ENCODE data around the gene ADGRG1.

ADGRG1 gene

GRCh38 chr16:57645691-57646387, 17.4 kb downstream of the ADGRG1 start:
- no peak for TF ChIP-seq CTCF (conservative IDR thresholded peaks at IDR 0.05)
- no peak overlapping the region for H3K27ac ChIP-seq

GRCh38 chr16:57646388-57647039, 18.1 kb downstream of the ADGRG1 start:
- no peak overlapping the region for H3K27ac ChIP-seq
- TF ChIP-seq CTCF (conservative IDR thresholded peaks at IDR 0.05), result no peak

- no peak for TF ChIP-seq CTCF (conservative IDR thresholded peaks at IDR 0.05)
- no peak overlapping the region for H3K27ac ChIP-seq
These were observed 18.9 kb downstream of the ADGRG1 start for GRCh38 chr16:57647136-57647875.

GRCh38 chr16:57648125-57648524, 19.7 kb downstream of the ADGRG1 start:
- no peak overlapping the region for H3K27ac ChIP-seq
- no peak for TF ChIP-seq CTCF (conservative IDR thresholded peaks at IDR 0.05)

- no peak overlapping the region for H3K27ac ChIP-seq
- TF ChIP-seq CTCF (conservative IDR thresholded peaks at IDR 0.05), result peak; percentile 95
These were observed 20.4 kb downstream of the ADGRG1 start for GRCh38 chr16:57648581-57649442.

GRCh38 chr16:57649443-57649751, 21.0 kb downstream of the ADGRG1 start:
- H3K27ac ChIP-seq, result no peak overlapping the region
- TF ChIP-seq CTCF (conservative IDR thresholded peaks at IDR 0.05), result no peak

GRCh38 chr16:57649846-57650245, 21.4 kb downstream of the ADGRG1 start:
- TF ChIP-seq CTCF (conservative IDR thresholded peaks at IDR 0.05), result no peak
- H3K27ac ChIP-seq, result no peak overlapping the region

Data from VCaP (cell line).